HG02973 (cell line): ENCODE data around the gene GIPC1.
"Not testable (repeated sequence)": the region's sequence is repeated elsewhere in the genome, so short reads cannot be mapped to it uniquely, and the experiment has no call there.

Source experiments
- ATAC-seq: cut with Tn5 transposase; IDR thresholded peaks from one replicate; pipeline ENCODE4 v1.9.1; 2021; ENCODE audit warnings: moderate library complexity; ENCODE audit not compliant: unreplicated experiment

GIPC1 gene, protein sequence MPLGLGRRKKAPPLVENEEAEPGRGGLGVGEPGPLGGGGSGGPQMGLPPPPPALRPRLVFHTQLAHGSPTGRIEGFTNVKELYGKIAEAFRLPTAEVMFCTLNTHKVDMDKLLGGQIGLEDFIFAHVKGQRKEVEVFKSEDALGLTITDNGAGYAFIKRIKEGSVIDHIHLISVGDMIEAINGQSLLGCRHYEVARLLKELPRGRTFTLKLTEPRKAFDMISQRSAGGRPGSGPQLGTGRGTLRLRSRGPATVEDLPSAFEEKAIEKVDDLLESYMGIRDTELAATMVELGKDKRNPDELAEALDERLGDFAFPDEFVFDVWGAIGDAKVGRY

DNA sequence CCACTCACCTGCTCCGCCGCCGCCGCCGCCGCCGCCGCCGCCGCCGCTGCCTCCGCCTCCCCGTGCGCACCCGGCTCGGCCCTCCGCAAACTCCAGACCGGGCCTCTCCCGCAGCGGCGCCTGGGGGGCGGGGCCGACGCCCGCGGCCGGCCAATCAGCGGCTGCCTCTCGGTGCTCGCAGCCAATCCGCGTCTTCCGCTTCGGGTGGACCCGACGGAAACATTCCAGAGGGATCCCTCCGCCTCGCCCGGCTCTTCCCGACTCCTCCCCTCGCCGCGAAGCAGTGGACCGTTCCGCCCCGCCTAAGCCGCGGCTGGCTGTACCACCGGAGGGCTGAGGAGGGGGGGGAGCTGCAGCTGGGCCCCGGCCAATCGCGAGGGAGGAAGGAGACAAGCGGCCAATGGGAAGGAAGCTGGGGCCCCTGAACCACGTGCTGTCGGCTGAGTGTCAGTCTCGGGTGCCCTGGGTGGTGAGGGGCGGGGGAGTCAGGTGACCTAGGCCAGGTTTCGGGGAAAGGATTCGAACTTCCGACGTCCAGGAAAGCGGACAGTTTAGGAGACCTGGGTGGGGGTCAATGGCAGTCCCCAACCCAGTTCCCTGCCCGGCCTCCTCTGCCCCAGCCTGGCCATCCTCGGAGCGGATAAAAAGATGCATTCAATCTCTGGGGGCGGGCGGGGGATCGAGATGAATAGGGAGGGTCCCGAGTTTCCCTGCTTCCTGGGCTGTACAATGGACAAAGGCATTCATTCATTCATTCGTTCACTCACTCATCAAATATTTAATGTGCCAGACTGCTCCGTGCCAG lies at the start of gene GIPC1:
GIPC1 (minus strand) TSS at position 99 of the 805 bp plus-strand sequence. CDS start 13,151 bp downstream, outside the sequence.
- no peak for ATAC-seq

DNA sequence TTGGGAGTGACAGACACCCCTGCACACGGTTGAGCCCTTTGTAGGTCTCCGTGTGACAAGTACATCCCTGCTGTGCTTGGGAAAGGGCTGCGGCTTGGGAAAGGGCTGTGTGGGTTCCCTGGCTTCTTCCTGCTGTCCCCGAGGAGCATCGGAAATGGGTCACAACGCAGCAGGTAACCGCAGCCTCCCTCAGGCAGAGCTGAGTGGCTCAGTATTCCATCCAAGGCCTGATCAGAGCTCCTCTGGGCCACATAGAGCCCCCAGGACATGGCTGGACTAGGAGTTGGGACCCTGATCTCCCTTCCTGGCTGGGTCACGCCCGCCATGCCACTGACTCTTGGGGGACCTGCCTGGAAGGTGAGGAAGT lies 49.8 kb upstream of the GIPC1 start:
- no peak for ATAC-seq

DNA sequence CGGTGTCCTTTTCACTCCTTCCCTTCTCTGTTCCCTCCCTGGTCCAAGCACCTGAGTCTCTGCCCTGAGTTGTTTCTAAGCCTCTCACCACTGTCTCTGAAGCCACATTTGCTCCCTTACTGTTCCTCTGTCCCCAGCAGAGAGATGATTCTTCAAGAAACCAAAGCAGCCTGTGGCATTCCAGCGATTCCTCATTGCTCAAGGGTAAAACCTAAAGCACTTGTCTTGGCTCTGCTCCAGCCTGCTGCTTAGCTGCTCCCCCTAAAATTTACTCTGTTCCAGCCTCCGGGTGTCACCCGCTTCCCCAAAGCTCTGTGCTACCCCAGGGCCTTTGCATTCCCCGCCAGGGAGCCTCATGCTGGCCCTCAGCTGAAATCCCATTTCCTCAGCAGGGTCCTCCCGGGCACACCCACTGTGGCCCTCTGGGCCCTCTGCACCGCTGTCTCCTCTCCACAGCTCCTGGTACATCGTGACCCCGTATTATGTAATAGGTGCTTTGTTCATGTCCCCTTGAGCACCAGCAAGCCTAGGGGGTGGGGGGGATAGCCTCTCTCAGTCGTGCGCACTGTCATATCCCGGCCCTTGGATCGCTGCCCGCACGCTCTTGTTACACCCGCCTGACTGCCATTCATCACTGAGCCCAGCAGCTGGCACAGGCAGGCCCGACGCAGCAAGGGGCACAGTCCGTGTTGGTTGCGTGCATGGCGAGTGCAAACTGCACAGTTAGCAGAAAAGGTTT lies 49.2 kb upstream of the GIPC1 start:
- ATAC-seq = no peak

DNA sequence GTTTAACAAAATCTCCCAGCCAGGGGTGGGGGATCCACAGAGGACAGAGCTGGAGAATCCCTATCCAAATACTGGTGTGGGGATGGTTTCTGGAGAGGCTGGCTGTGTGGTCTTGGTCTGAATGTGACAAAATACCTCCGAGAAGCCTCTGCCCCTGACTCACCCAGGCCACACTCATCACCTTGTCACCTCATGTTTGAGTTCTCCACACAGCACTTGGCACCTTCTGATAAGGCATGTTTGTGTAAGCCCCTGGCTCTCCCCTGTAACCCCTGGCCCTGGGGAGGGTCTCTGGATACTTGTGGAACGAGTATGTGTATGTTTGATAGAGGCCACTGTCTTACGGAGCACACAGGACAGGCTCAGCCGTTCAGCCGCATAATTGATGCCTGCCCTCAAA lies 48.1 kb upstream of the GIPC1 start:
- ATAC-seq = no peak

DNA sequence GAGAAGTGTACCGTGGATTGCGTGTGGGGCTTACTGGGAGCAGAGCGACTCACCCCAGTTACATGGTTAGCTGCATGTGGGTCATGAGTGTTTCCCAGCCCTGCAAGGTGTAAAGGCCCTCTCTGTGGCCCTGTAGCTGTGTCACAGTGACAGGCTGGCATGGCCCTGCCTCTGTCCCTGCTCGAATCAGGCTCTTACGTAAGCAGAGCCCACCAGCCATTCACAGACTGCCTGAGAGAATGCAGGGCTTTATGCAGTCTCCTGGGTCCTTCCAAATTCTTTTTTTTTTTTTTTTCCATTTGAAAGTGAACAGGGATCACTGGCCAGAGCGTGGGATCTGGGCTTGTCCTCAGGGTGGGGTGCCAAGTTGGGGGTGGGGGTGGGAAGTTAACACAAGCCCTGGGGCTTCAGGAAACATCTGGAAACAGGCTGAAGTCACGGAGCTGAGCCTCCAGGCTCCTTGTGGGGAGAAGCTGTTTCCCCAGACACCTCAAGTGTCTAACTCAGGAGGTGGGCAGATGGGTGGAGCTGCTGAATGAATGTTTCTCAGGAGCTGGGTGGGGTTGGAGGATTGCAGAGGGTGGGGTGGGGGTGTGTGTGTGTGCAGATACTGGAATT lies 46.9 kb upstream of the GIPC1 start:
- ATAC-seq = no peak

DNA sequence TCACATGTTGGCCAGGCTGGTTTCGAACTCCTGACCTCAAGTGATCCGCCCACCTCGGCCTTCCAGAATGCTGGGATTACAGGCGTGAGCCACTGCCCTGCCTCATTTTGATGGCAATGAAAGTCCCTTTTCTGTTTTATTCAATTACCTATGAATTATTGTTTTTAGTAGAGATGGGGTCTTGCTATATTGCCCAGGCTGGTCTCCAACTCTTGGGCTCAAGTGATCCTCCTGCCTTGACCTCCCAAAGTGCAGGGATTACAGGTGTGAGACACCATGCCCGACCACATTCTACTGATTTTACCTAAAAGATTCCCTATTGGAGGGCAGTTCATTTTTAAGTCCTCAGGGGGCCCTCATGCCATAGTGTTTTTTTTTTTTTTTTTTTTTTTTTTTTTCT lies 46.1 kb upstream of the GIPC1 start:
- not testable (repeated sequence) for ATAC-seq

DNA sequence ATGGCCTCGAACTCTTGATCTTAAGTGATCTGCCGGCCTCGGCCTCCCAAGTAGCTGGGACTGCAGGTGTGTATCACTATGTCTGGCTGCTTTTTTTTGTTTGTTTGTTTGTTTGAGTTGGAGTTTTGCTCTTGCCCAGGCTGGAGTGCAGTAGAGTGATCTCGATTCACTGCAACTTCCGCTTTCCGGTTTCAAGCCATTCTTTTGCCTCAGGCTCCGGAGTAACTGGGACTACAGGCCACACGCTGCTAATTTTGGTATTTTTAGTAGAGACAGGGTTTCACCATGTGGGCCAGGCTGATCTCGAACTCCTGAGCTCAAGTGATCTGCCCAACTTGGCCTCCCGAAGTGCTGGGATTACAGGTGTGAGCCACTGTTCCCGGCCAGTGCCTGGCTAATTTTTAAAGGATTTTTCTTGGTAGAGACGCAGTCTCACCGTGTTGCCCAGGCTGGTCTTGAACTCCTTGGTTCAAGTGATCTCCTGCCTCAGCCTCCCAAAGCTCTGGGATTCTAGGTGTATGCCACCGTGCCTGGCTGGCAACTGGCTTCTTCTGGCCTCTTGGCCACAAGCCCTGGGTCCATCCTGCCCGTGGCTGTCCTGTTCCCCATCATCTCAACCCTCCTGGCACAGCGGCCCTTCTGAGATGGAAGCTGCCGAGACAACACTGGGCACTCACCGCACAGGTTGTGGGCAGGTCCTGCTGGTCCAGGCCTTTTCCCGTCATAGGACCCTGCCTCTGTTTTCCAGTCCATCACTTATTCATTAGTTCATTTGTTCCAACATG lies 45.0 kb upstream of the GIPC1 start:
- no peak for ATAC-seq

DNA sequence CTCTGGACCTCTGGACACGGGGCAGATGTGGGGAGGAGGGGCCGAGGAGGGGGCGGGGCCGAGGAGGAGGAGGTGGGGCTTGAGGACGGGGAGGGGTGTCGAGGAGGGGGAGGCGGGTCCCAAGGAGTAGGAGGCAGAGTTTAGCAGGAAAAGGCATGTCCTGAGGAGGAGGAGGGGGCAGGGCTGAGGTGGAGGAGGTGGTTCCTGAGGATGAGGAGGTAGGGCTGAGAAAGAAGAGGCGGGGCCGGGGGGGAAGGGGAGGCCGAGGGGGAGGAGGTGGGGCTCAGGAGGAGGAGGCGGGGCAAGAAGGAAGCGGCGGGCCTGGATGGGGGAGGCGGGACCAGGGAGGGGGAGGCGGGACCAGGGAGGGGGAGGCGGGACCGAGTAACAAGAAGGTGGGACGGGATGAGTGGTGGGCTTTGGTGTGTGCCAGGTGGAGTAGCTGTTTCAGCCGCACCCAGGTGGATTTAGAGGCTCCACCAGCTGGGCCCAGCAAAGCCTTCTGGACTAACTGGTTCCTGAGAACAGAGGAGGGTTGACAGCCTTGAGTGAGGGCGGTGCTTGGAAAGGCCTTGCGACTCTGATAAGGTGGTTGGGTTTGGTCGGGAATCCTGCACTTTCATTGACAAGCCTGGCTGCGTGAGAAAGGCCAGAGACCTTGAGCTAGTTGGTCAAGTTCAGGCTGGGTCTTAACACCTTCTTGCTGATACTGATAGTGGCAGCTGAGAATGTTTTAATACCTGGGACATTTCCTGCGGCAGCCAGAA lies 41.2 kb upstream of the GIPC1 start:
- no peak for ATAC-seq

DNA sequence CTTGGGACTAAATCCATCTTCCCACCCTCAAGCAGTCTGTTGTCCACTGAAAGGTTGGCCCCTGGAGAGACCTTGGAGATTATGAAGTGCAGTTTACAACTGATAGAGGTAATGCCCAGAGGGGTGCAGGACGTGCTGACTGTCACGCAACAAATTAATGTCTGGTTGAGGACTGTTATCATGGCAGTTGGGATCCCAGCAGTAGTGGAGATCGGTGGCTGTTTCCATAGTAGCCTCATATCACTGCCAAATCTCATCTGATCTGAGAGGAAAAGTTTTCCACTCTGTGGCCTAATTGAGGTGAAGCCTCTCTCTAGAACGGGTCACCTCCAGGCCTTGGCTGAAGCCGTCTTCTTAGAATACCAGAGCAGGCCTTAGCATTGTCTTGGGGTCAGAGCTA lies 37.5 kb upstream of the GIPC1 start:
- ATAC-seq = no peak

DNA sequence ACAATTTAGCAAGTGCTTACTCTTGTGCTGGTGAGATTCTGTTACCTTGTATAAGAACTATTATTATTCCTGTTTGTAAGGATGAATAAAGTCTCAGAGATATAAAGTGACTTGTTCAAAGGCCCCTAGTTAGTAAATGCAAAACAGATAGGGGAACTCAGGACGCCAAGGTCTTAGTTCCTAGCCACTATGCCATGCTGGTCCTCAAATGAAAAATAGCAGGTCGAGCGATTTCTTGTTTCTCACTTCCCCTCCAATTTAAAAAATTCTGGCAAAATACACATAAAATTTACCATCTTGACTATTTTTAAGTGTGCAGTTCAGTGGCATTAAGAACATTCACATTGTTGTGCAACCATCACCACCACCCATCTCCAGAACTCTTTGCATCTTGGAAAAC lies 34.6 kb upstream of the GIPC1 start:
- ATAC-seq = no peak

DNA sequence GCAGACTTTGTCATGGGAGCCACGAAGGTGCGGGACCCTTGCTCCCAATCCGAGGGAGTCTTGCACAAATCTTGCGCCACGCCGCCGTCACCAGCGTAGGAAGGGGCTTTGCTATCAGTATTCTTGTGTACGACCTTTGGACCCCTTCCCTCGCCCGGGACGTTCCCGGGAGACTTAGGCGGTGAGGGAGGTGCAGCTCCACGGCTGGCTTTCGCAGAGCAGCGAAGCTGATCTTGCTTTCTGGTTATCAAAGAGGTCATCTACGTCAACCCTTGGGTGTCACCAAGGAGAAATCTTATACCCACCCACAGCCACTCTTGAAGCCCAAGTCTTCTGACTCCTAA lies 34.0 kb upstream of the GIPC1 start:
- ATAC-seq = no peak

DNA sequence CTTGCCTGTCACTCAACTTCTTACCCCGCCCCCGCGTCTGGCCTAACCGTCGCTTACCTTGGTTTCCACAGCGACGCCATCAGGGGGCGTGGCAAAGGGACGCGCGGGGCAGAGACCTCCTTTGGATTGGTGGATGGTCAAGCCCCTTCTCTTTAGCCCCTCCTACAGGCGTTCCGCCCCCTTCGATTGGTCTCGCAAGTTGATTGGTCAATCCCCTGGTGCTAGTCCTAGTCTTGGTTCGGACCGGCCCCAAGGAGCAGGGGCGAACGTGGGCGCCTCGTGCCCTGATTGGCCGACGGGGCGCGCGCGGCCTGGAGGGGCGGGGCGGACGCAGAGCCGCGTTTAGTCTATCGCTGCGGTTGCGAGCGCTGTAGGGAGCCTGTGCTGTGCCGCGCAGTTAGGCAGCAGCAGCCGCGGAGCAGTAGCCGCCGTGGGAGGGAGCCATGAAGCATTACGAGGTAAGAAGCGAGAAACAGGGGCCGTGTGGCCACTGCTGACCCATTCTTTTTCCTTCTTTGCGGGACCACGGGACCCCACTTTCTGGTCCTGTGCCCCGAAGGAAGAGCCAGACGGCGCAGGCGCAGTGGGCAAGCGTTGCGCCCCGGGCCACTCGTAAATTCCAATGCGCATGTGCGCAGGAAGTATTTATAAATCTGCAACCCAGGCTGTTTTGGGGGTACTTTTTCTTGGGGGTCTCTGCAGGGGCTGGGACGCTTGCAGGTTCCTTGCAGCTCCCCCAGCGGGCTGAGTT lies 33.5 kb upstream of the GIPC1 start, which contains the start of gene TECR:
TECR (plus strand) TSS at position 341 of the 751 bp plus-strand sequence; CDS start at position 444, 103 bp downstream.
- peak; percentile 88 for ATAC-seq

DNA sequence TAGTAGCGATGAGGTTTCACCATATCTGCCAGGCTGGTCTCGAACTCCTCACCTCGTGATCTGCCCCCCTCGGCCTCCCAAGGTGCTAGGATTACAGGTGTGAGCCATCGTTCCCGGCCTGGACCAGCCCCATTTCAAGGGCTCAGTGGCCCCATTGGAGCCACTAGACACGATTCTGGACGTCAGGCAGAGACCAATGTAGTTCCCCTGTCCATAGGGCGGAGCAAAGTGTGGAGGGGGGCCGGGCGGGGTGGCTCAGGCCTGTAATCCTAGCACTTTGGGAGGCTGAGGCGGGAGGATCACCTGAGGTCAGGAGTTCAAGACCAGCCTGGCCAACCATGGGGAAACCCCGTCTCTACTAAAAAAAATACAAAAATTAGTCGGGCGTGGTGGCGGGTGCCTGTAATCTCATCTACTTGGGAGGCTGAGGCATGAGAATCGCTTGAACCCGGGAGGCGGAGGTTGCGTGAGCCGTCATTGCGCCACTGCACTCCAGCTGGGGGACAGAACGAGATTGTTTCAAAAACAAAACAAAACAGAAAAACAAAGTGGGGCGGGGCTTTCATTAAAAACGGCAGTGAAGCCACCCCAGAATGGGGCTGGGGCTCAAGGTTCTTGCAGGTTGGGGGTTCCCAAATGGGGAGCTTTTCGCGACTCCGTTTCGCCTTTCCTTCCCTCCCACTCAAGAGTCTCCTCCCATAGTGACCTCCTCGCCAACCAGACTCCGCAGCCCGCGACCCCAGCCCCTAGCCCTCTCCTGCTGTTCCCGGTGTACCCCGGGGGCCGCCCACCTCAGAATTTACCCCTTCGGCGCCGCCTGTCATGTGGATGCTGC lies 32.7 kb upstream of the GIPC1 start:
- ATAC-seq = no peak

DNA sequence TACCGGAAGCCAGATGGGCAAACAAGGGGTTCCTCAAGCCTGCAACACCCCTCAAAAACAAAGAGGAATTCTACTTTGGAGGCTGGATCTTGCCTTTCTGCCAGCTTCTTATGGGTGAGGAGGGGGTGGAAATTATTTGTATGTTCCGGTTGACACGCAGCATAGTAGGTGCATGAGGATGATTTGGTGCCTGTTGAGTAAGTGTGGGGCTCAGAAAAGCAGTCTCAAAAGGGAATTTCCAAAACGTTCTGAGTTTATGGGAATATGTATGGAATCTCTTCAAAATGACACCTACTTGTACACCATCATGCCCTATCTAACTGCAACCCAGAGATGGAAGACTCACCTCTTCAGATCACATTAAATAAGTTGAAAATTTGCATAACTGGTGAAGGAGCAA lies 30.5 kb upstream of the GIPC1 start:
- no peak for ATAC-seq

DNA sequence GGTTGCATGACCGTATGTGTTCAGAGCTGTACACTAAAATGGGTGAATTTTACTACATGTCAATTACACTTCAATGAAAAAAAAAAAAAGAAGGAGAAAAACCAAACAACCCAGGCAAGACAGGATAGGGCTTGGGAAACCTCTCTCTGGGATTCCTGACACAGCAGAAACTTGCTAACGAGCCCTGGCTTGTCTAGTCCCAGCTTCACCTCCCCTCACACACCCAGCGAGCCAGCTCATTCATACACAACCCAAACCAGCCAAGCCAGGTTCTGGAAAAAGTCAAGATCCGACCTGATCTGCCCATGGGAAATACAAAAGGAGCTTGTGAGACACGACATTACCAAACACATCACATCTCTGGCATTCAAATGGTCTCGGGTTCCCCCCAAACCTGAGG lies 29.8 kb upstream of the GIPC1 start:
- no peak for ATAC-seq

DNA sequence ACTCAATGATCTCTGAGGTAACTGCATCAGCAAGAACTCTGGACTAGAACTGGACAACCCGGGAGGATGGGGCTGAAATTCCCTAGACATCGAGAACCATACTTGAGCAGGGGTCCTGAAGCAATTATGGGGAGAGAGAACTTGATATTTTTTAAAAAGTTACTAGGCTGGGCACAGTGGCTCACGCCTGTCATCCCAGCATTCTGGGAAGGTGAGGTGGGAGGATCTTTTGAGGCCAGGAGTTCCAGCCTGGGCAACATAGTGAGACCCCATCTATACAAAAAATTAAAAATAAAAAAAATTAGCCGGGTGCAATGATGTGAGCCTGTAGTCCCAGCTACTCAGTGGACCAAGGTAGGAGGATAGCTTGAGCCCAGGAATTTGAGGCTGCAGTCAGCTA lies 24.6 kb upstream of the GIPC1 start:
- no peak for ATAC-seq

DNA sequence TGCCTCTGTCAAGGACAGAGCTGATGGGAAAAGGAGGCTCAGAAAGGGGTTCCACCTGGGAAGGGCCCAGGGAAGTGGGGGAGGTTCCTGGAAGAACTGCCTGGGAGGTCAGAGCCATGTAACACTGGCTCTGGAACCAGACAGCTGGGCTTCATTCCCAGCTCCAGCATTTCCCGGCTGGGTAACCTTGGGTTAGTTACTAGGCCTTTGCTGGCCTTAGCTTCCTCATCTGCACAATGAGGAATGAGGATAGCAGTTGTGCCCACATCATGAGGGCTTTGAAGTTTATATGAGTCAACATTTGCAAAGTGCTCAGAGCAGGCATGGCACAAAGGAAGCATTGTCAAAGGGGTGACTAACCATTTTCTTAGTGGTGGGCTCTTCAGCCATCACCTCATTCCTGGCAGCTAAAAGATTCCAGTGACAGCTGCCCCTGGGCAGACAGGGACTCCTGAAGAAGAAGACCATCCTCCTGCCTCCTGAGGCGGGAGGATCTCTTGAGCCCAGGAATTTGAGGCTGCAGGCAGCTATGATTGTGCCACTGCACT lies 24.0 kb upstream of the GIPC1 start:
- no peak for ATAC-seq
